CD4-positive, alpha-beta T cell treated with Interleukin-21 for 1 hour (primary cell): ENCODE results near the gene VTI1A.
"Not testable (repeated sequence)": the region's sequence is repeated elsewhere in the genome, so short reads cannot be mapped to it uniquely, and the experiment has no call there.

Experiments used
- DNase-seq: peaks from one replicate; pipeline ENCODE4 v3.0.0-alpha.2; 2020

VTI1A gene

GRCh38 chr10:112446855-112447619 is at the start of gene VTI1A, which contains the start of gene ZDHHC6:
Gene VTI1A (plus strand): TSS chr10:112447215. CDS start chr10:112447374, 159 bp downstream.
Gene ZDHHC6 (minus strand): TSS chr10:112446914. CDS start chr10:112445436, 1,478 bp downstream.
- DNase-seq, result peak; percentile 87

DNA sequence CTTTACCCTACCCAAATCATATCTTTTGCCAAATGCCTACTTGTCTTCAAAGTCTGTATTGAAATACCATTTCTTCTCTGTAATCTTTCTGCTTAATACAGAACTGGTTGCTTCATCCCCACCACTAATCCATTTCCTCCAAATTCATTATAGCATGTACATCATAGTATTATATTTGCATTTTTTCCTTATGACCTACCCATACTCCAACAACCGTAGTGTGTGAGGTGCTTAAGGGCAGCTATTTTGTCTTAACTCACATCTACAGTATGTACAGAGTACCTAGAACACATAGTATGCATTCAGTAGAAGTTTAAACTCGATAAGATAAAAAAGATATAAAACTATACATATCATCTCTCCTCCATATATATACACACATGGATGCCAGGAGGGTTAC is 49.4 kb upstream of the VTI1A start:
- DNase-seq, result no peak

DNA sequence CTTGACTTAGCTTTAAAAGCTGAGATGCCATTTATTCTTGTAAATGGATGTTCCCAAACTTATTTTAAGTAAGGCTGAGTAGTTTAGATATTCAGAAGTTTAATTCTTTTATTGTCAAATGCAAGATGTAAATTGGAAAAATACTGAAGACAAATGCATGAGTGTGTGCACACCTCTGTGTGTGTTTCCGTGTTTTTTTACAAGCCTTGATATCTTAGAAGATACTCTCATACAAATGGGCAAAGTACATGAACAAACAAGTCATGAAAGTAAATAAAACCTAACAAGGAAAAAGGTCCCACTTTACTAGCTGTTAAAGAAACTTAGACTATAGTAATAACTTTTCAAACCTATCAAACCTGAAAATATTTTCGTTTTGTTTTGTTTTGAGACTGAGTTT is 44.1 kb upstream of the VTI1A start:
- DNase-seq, result no peak

DNA sequence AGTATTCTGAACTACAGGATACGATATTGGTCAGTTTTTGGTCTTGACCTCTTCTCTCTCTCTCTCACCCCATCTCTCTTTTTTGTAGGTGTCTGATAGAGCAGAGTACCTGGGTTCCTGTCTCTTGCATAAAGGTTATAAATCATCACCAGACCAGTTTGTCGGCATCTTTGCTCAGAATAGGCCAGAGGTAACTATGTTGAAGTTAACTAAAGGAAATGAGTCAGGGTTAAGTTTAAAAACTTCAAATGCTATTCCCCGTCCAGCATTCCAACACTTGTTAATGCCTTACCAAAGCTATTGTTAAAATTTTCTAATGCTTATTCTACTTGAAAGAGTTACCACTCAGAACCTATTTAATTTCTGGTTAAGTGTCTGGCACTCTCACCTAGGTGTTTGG is 42.4 kb upstream of the VTI1A start:
- no peak for DNase-seq

DNA sequence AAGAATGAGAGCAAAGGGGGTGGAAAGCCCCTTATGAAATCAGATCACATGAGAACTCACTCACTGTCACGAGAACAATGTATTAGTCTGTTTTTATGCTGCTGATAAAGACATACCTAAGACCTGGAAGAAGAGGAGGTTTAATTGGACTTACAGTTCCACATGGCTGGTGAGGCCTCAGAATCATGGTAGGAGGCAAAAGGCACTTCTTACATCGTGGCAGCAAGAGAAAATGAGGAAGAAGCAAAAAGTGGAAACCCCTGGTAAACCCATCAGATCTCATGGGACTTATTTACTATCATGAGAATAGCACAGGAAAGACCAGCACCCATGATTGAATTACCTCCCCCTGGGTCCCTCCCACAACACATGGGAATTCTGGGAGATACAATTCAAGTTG is 40.2 kb upstream of the VTI1A start:
- DNase-seq, result not testable (repeated sequence)

DNA sequence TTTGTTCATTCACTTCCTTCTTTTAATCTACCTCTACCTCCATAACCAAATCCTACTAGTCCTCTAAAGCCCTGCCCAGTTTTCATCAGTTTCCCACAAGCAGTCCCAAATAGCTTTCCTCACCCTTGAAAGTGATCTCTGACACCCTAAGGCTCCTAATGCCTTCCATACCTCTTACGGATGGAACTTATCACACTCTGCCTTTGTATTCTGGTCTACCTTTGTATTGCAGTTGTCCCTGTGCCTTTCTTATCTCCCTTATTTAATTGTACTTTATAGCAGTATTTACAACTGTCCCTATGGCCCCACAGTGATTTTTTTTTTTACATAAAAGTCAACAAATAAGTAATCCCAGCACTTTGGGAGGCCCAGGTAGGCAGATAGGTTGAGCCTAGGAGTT is 39.3 kb upstream of the VTI1A start:
- DNase-seq, result no peak

DNA sequence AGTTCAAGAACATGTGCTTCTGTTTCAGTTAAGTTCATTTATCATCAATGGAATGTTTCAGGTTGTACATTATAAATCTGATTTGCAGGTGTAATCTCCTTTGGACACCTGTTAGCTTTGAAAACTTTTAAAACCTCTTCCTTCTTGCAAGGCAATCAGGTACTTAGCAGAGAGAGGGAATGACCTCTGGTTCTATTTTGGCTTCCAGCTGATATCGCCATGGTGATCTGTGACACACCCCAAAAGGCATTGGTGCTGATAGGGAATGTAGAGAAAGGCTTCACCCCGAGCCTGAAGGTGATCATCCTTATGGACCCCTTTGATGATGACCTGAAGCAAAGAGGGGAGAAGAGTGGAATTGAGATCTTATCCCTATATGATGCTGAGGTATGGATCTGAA is 37.7 kb upstream of the VTI1A start:
- DNase-seq, result no peak

GRCh38 chr10:112409755-112410154 is 37.3 kb upstream of the VTI1A start:
- DNase-seq, result no peak

GRCh38 chr10:112412696-112413095 is 34.3 kb upstream of the VTI1A start:
- DNase-seq, result no peak

DNA sequence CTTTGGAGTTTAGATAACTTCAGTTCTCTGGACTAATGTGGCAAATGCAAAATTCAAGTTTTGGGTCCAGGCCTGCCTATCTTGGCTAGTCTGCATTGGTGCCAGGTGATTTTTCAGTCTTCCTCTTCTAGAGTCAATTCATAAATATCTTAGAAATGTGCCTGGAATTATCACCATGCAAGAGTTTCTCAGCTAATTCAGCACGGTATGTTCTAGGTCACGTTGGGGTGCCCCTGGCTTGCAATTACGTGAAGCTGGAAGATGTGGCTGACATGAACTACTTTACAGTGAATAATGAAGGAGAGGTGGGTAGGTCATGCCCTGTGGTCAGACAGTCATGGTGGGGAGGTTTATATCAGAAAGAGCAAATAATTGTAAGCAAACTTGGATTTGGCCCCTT is 25.3 kb upstream of the VTI1A start:
- no peak for DNase-seq

DNA sequence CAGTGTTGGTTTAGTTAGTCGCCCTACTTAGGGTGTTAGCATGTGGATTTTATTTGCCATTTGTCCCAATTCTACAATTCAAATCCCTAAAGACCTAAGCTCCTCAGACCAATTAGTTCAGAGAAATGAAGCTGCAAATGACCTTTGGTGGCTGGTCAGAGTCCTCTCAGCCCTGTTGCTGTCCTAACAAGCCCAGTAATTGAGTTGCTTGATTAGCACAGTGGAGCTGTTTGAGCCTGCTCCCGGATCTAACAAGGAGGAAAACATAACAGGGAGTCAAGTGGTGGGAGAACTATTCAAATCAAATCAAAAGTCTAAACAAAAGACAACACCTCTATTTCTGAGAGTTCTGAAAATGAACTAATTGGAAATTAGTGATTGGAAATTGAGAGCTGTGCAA is 22.4 kb upstream of the VTI1A start:
- DNase-seq, result no peak

DNA sequence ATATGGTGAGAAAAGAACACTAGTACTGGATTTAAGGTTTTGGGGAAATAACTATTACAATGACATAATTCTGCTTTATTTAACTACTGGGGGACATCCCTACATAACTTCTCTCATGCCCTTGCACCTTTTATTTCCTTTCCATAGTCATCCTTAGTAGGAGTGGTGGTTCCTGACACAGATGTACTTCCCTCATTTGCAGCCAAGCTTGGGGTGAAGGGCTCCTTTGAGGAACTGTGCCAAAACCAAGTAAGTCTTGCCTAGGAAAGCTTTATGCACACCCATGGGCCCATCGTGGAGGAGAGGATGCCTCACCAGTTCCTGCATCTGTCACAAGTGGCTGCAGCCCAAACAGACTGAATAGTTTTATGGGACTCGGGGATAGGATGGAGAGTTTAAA is 20.9 kb upstream of the VTI1A start:
- no peak for DNase-seq

DNA sequence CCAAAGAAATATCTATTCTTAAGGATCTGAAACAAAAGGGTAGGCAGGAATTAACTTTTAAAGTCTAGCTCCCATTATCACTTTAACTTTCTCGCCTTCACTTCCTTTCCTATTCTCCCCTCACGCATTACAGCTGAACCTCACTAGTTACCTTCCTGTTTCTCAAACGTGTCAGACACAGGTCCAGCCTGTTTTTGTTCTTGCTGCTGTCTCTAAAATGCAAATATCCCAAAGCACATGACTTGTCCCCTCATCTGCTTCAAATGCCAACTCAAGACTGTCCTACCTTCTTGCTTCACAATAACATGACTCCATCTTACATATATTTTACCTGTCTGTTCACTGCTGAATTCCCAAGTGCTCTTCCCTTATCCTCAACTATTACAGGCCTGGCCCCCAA is 17.9 kb upstream of the VTI1A start:
- no peak for DNase-seq

DNA sequence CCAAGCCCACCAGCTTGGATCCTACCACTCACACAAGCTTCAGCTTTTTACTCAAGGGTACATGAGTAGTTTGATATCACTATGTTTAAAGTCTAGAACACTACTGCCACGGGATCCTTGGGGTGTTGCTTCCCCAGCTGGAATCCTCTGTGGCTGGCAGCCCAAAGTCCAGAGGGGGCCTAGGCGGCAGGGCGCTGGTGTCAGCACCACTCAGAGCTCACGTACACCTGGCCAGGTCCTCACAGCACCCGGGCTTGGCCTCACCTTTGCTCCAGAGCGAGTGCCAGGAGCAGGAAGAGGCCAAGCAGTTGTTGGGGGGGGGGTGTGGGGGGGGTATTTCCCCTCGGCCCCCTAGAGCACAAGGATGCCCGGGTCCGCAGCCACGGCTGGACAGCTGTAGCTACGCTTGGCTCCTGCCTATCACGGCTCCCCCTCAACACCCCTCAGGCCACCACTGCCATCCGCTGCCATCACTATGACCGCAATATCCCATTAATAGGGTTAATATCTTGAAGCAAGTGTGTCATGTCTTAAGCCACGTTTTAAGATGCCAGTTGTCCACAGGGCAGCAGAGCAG is 17.3 kb upstream of the VTI1A start:
- no peak for DNase-seq

GRCh38 chr10:112433136-112433535 is 13.9 kb upstream of the VTI1A start:
- no peak for DNase-seq

DNA sequence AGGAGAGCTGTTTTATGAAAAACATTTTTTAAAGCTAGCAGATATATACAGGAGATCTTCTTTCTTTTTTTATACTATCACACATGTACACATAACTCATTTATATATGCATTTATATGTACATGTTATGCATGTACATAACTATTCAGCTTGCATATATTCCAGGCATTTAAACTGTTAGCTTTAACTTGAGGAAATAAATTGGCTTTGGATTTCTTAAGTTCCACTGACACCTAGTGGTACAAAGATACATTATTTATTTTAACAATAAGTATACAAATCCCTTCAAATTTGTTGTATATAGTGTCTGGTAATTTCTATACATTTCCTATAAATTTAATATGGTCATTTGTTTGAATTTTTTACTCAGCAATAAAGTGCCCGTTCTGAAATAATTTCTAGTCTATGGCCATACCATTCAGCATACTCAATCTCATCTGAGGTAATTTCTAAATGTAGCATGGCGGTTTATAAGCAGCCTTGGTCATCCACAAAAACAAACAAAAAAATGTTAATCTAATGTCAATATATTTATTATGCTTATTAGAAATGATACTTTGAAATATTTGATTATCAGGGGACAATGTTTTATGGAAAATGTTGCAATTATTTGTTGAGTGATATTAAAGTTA is 11.9 kb upstream of the VTI1A start:
- peak; percentile 36 for DNase-seq

- no peak for DNase-seq
Observed at GRCh38 chr10:112438356-112438755, 8.7 kb upstream of the VTI1A start.

DNA sequence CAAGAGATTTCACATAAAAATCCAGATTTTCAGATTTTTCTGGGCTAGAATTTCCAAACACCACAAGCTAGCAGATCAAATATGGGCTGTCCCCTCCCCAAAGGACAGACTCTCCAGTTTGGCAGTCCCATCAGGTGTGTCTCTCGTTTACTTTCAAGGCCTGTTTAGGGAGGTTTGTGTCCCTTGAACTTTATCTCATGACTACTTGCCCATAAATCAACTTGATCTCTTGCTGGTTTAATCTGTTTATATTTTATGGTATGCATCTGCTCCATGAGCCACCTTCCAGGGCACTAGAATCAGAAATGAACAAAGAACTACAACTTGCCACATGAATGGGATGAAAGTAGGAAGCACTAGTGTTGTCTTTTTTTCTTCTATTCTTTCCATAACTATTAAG is 5.5 kb upstream of the VTI1A start:
- DNase-seq, result no peak

- DNase-seq, result no peak
Observed at GRCh38 chr10:112442063-112442462, 5.0 kb upstream of the VTI1A start.

DNA sequence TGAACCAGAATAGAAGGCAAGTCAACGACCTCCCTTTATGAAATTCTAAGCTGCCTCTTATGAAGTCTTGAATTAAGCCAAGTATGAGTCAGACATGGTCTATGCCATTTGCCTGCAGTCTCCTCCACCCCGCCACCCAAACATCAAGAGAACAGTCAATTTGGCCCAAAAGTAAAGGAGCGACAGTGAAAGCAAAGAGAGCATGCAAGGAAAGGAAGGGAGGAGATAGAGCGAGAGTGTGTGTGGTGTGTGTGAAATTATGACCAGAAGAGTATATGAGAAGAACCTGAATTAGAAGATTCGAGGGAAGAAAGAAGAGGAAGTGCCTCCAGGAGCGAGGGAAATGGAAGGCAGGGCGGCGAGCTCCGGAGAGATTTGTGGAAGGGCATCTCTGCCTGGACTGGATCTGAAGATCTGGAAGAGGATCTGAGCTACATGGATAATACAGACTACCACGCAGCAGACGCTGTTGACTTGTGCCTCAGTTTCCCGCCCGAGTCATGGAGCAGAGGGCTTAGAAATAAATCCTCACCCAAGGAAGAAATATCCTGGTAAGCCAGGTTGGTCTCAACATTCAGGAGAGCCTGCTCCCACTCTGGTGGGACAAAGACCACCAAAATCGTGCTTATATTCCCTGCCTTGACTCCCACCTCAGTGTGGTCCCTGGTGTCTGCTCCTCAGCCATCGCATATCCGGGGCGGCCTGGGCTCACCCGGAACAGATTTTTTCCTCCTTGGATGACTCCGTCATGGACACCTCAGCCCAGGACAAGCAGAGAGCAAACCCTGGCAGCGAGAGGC is 760 bp upstream of the VTI1A start:
- peak; percentile 11 for DNase-seq

GRCh38 chr10:112447620-112447928 is 559 bp downstream of the VTI1A start:
- DNase-seq, result no peak

DNA sequence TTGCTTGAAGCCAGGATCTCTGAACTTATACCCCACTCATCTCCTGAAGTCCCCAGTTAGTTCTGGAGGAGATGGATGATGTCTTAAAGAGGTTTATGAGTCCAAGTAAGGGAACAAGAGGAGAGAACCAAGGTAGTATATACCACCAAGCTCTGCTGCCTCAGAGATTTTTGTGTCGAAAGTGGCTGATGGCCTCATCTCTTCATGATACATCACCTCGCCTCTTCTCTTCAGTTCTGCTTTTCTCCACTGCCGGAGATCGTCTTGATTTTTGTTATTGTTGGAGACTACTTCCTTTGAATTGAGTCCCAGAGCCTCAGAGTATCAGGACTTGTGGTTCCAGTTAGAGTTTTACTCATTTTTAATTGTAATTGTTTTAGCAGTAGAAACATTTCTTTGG is 1.9 kb downstream of the VTI1A start:
- DNase-seq, result no peak

DNA sequence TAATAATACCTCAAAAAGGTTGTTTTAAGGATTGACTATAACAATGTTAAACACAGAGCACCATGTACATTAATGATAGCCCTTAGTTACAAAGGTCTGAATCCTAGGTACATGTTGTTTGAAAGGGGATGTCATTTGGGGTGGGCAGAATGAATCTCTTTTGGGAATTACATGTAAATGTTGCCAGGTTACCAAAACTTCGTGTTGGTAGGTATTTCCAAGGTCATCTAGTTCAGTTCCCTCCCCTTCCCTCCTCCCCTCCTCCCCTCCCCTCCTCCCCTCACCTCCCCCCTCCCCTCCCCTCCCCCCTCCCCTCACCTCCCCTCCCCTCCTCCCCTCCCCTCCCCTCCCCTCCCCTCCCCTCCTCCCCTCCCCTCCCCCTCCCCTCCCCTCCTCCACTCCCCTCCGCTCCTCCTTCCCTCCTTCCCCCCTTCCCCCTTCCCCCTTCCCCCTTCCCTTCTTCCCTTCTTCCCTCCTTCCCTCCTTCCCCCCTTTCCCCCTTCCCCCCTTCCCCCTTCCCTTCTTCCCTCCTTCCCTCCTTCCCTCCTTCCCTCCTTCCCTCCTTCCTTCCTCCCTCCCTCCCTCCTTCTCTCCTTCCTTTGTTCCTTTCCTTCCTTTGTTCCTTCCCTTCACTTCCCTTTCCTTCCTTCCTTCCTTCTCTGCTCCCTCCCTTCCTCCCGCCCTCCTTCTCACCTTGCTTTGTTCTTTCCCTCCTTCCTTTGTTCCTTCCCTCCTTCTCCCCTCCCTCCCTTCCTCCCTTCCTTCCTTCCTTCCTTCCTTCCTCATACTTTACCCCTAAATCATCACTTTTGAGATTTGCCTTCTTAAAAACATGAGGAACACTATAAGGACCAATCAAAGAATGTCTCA is 8.1 kb downstream of the VTI1A start:
- no peak for DNase-seq
